ENCODE results near the gene CHML. TPM values are rescaled to one million over a fixed set of nuclear protein-coding genes. Genes with fewer than 3 reads are reported as not detected.

CHML gene
- polyA plus RNA-seq, 3 donors from 2014 or later: 2.0 to 5.8 (median 3.2) TPM

DNA sequence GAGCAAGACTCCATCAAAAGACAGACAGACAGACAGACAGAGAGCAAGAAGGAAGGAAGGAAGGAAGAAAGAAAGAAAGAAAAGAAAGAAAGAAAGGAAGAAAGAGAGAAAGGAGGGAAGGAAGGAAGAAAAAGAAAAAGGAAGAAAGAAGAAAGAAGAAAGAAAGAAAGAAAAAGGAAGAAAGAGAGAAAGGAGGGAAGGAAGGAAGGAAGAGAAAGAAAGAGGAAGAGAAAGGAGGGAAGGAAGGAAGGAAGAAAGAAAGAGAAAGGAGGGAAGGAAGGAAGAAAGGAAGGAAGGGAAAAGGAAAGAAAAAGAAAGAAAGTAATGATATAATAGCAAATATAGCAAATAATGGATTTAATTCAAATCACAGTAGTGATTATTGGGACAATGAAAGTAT lies 32.7 kb downstream of the CHML start:
- H3K27me3 Mint-ChIP-seq (ENCODE audit: low read depth in 3 of 3): no peaks in the 10 kb centered on the region
- H3K9me3 Mint-ChIP-seq: no peaks in the 10 kb centered on the region
- no peaks in the 10 kb centered on the region for H3K4me1 Mint-ChIP-seq
- no peak overlapping the region for H3K27ac Mint-ChIP-seq
- no peak for DNase-seq
- H3K36me3 Mint-ChIP-seq: peaks cover 6 to 9% (median 8%) of the 10 kb centered on the region in 3 donors
- H3K4me3 Mint-ChIP-seq: no peak overlapping the region

DNA sequence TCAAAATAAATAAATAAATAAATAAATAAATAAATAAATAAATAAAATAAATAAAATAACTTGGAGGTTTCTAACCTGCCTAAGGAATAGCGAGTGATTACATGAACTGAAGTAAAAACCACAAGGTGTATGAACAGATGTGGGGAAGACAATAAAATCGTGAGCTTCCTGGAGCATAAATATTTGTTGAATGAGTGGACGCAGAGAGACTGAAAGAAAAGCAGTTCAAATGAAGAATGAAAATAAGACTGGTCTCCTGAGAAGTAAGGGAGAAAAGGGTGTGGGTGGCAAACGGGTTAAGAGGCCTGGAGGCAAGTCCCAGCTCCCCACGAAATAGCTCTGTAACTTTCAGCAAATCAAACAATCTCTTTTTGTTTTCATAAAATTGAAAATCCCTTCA lies 33.6 kb downstream of the CHML start:
- Mint-ChIP-seq H3K4me3 (no peak overlapping the region), H3K4me1 (no peaks in the 10 kb centered on the region), H3K9me3 (no peaks in the 10 kb centered on the region), H3K27ac (no peak overlapping the region), H3K27me3 (ENCODE audit: low read depth in 3 of 3) (peaks cover 0 to under 1% (median 0%) of the 10 kb centered on the region in 3 donors), H3K36me3 (peaks cover 6 to 16% (median 8%) of the 10 kb centered on the region in 3 donors)
- no peak for DNase-seq

DNA sequence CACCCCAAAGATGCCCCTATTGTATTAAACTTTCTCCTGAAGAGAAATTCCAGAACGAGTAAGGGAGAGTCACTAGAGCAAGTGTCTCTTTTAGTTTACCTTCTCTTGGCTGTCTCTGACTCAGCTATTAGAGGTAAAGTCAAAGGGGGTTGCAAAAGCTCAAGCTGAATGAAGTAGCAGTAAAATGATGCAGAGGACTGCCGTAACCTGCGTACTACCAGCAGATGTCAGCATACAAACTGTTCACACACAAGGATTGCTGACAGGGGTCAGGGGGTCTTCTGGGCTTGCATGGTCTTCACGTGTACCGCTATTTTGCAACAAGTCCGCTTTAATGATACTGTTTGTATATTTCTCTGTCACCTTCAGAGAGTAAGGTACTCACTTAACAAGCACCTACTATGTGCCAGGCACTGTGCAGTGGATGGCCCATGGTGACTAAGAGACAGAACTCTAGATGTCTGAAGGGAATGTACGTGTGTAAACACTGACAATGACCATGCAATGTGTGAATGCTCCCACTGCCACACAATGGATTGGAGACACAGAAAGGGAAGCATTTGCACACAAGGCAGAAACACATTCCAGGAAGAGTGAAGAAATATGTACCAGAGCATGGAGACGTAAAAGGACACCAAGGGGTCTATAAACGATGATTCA lies 34.9 kb downstream of the CHML start:
- Mint-ChIP-seq H3K9me3 (no peaks in the 10 kb centered on the region), H3K4me3 (no peak overlapping the region), H3K4me1 (no peaks in the 10 kb centered on the region), H3K27me3 (ENCODE audit: low read depth in 3 of 3) (peaks cover 0 to 2% (median 0%) of the 10 kb centered on the region in 3 donors), H3K36me3 (peaks cover 8 to 17% (median 15%) of the 10 kb centered on the region in 3 donors), H3K27ac (peak overlapping the region in 1 of 6 donors; percentile 36)
- DNase-seq: no peak

DNA sequence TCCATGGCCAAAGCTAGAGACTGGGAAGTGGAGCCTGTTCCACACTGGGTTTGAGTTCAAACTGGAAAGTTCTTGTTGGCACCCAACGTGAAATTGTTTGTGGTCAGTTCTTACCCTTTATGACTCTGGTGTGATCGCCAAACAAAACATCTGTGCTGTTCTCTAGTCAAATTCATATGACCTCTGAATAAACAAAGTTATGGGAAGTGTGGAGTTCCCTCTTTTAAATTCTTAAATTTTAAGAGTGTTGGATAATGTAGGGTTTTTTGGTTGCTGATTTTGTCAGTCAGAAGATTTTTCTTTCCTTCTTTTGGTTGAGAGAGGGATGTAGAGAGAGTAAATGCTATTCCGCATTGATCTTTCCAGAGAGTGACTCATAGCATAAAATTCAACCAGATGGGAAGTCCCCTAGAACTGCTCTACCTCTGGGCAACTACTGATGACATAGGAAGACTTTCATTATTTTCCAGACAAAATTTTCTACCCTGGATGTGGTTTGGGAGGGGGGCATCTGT lies 36.4 kb downstream of the CHML start:
- Mint-ChIP-seq H3K4me1 (no peaks in the 10 kb centered on the region), H3K4me3 (no peak overlapping the region), H3K27ac (no peak overlapping the region), H3K36me3 (peaks cover 8 to 17% (median 15%) of the 10 kb centered on the region in 3 donors), H3K9me3 (no peaks in the 10 kb centered on the region), H3K27me3 (ENCODE audit: low read depth in 3 of 3) (peaks cover 0 to 2% (median 0%) of the 10 kb centered on the region in 3 donors)
- no peak for DNase-seq

DNA sequence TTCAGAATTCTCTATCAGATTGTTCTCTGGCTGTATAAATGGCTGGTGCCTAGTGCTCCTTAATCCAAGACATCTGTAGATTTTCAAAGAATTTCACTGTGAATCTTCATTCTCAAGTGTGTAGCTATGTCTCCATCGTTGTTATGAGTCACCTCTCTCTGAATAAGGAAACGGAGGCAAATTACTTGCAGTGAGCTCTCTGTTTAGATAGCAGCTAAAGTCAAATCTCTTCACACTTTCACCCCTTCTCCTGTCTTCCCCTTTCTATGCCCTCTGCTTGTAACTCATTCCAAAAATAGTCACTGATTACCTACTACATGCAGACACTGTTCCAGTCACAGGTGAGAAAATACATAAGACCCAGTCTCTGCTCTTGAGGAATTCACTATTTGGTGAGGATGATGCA lies 39.7 kb downstream of the CHML start:
- no peak overlapping the region for H3K4me3 Mint-ChIP-seq
- H3K36me3 Mint-ChIP-seq: peaks cover 12 to 23% (median 15%) of the 10 kb centered on the region in 3 donors
- peaks cover 0 to 2% (median 0%) of the 10 kb centered on the region in 3 donors for H3K27me3 Mint-ChIP-seq (ENCODE audit: low read depth in 3 of 3)
- H3K27ac Mint-ChIP-seq: no peak overlapping the region
- no peak for DNase-seq
- no peaks in the 10 kb centered on the region for H3K4me1 Mint-ChIP-seq
- H3K9me3 Mint-ChIP-seq: no peaks in the 10 kb centered on the region

DNA sequence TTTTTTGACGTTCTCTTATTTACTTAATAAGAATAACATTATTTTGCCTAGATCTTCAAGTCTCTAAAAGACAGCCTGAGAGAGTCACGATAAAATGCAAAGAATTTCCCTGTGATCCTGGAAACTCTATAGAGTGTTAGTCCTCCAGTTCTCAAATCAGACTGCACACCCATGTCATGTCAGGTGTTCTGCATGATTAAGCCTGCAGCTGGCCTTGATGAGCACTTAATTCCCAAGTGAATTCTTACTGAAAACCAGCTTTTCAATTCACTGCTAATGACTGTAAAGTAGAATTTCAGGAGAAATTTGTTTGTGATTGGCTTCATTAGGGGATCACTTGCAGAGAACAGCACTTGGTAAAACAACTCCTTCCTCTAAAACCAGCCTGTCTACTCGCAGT lies 41.9 kb downstream of the CHML start:
- peaks cover 0 to 2% (median 0%) of the 10 kb centered on the region in 3 donors for H3K27me3 Mint-ChIP-seq (ENCODE audit: low read depth in 3 of 3)
- H3K9me3 Mint-ChIP-seq: no peaks in the 10 kb centered on the region
- no peak for DNase-seq
- no peak overlapping the region for H3K4me3 Mint-ChIP-seq
- no peaks in the 10 kb centered on the region for H3K4me1 Mint-ChIP-seq
- H3K27ac Mint-ChIP-seq: no peak overlapping the region
- peaks cover 10 to 30% (median 12%) of the 10 kb centered on the region in 3 donors for H3K36me3 Mint-ChIP-seq

DNA sequence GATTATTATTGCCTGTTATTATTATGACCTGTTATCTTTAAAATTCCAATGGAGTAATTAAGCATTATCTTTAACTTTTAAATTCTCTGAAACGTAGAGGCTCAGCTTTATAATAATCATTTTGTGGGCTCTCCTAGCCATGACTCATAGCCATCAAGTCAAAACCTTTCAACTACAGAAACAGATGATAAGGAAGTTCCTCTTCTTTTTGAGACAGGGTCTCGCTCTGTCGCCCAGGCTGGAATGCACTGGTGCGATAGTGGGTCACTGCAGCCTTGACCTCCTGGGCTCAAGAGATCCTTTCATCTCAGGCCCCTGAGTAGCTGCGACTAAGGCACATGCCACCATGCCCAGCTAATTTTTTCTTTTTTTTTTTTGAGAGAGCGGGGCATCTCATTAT lies 43.5 kb downstream of the CHML start:
- Mint-ChIP-seq H3K4me3 (no peak overlapping the region), H3K36me3 (peaks cover 6 to 18% (median 6%) of the 10 kb centered on the region in 3 donors), H3K27me3 (ENCODE audit: low read depth in 3 of 3) (peaks cover 0 to 2% (median 0%) of the 10 kb centered on the region in 3 donors), H3K4me1 (no peaks in the 10 kb centered on the region), H3K27ac (no peak overlapping the region), H3K9me3 (no peaks in the 10 kb centered on the region)
- DNase-seq: no peak

DNA sequence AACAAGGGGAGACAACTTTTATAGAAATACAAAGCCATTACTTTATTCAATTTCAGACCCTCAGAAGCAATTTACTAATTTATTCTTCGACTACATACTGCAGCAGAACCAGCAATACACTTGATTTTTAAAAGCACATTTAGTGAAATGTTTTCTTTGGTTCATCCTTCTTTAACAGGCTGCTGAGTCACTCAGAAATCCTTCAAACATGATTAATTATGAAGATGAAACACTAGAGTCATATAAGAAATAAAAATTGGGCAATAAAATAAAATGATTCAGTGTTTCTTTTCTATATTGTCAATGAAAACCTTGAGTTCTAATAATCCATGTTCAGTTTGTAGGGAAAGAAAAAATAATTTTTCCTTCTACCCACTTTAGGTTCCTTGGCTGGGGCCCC lies 47.0 kb downstream of the CHML start:
- H3K4me1 Mint-ChIP-seq: no peaks in the 10 kb centered on the region
- no peak for DNase-seq
- H3K4me3 Mint-ChIP-seq: no peak overlapping the region
- H3K27me3 Mint-ChIP-seq (ENCODE audit: low read depth in 3 of 3): no peaks in the 10 kb centered on the region
- peaks cover 0 to 16% (median 4%) of the 10 kb centered on the region in 3 donors for H3K36me3 Mint-ChIP-seq
- no peaks in the 10 kb centered on the region for H3K9me3 Mint-ChIP-seq
- H3K27ac Mint-ChIP-seq: no peak overlapping the region

DNA sequence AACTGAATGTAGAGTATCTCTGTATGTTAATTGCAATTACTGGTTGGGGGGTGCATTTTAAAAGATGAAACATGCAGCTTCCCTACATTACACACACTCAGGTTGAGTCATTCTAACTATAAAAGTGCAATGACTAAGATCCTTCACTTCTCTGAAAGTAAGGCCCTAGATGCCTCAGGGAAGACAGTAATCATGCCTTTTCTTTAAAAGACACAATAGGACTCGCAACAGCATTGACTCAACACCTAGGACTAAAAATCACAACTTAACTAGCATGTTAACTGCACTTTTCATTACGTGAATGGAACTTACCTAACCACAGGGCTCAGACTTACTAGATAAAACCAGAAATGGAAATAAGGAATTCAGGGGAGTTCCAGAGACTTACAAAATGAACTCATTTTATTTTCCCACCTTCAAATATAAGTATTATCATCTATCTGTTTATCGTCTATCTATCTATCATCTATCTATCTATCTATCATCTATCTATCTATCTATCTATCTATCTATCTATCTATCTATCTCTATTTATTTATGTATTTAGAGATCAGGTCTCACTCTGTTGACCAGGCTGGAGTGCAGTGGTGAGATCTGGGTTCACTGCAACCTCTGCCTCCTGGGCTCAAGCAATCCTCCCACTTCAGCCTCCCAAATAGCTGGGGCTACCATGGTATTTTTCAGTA lies 47.8 kb downstream of the CHML start:
- H3K27me3 Mint-ChIP-seq (ENCODE audit: low read depth in 3 of 3): no peaks in the 10 kb centered on the region
- H3K36me3 Mint-ChIP-seq: peaks cover 0 to 16% (median under 1%) of the 10 kb centered on the region in 3 donors
- DNase-seq: no peak
- H3K4me1 Mint-ChIP-seq: no peaks in the 10 kb centered on the region
- H3K4me3 Mint-ChIP-seq: no peak overlapping the region
- H3K27ac Mint-ChIP-seq: no peak overlapping the region
- H3K9me3 Mint-ChIP-seq: no peaks in the 10 kb centered on the region

DNA sequence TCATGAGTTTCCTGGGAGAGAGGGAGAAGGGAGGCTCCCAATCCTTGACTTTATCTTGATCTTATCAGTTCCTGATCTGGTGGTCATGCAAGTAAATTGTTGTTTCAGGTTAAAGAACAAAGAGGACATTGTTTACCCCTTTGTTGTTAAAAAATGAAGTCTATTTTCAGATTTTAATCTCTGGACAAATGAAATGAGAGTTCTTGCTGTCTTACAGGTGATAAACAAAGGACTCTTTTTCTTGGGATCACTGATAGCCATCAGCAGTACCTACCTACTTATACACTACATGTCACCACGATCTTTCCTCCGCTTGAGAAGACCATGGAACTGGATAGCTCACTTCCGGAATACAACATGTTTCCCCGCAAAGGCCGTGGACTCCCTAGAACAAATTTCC lies 48.4 kb downstream of the CHML start:
- Mint-ChIP-seq H3K27me3 (ENCODE audit: low read depth in 3 of 3) (no peaks in the 10 kb centered on the region), H3K27ac (no peak overlapping the region), H3K4me3 (no peak overlapping the region), H3K4me1 (no peaks in the 10 kb centered on the region), H3K36me3 (peaks cover 0 to 16% (median 0%) of the 10 kb centered on the region in 3 donors), H3K9me3 (no peaks in the 10 kb centered on the region)
- DNase-seq: no peak

DNA sequence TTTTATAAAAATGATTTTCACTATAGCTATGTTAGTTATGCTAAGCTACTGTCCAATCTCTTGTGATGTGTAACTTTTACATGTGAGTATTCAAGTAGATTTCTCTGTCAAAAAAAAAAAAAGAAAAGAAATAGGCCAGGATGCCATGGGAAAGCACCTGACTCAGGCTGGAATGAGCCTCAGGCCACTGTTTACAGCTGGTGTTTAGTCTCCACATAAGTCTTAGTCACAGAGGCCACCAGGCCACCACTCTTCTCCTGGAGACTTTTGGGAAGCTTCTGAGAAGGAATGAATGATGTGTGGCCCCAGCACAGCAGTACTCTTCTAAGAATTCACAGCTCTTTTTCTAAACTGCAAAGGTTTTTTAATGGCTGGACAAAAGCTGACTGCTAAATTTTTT lies 48.9 kb downstream of the CHML start:
- Mint-ChIP-seq H3K27ac (no peak overlapping the region), H3K36me3 (peaks cover 0 to 15% (median 0%) of the 10 kb centered on the region in 3 donors), H3K27me3 (ENCODE audit: low read depth in 3 of 3) (no peaks in the 10 kb centered on the region), H3K4me1 (no peaks in the 10 kb centered on the region), H3K9me3 (no peaks in the 10 kb centered on the region), H3K4me3 (no peak overlapping the region)
- no peak for DNase-seq

DNA sequence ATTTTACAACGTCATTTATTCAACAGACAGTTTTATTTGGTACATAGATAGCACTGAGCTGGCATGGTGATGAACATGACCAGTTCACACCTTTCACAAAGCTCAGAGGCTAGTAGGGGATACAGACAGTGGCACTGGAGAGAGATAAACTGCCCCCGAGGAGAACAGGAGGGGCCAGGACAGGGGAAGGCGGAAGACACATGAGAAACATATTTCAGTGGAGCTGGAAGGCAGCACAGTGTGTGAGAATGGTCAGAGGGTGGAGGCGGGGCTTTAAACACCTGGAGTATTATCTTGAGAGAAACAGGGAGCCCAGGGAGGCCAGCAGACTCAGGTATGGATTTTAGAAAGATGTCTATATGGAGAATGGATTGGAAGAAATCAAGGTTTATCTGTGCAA lies 49.5 kb downstream of the CHML start:
- H3K4me1 Mint-ChIP-seq: no peaks in the 10 kb centered on the region
- no peaks in the 10 kb centered on the region for H3K27me3 Mint-ChIP-seq (ENCODE audit: low read depth in 3 of 3)
- DNase-seq: no peak
- no peaks in the 10 kb centered on the region for H3K9me3 Mint-ChIP-seq
- H3K4me3 Mint-ChIP-seq: no peak overlapping the region
- H3K27ac Mint-ChIP-seq: no peak overlapping the region
- peaks cover 0 to 10% (median 0%) of the 10 kb centered on the region in 3 donors for H3K36me3 Mint-ChIP-seq

Data from immature natural killer cell (primary cell).